B cell (primary cell): ENCODE results near the gene PRR7. TPM values are rescaled to one million over a fixed set of nuclear protein-coding genes. Genes with fewer than 3 reads are reported as not detected.

Experiments
- ATAC-seq: fragments of 200-7000 bp; cut with Tn5 transposase; one replicate; pipeline ENCODE4 v1.10.0; 2021; ENCODE audit warnings: low read depth, mild to moderate bottlenecking, moderate number of reproducible peaks, moderate library complexity
- CTCF ChIA-PET: fragments of 350-600 bp; sonication (Branson Sonifier 250); formaldehyde crosslinking; loops from one replicate; lab custom pipeline; 2021; ENCODE audit warnings: antibody characterized with exemption, inconsistent platforms; lab: Charles Lee
- POLR2A ChIA-PET: fragments of 350-600 bp; sonication (Branson Sonifier 250); formaldehyde crosslinking; loops from one replicate; lab custom pipeline; 2021; ENCODE audit warnings: antibody characterized with exemption; lab: Charles Lee
- DNase-seq: peaks from one replicate; pipeline ENCODE4 v3.0.0; 2013
- H2AFZ ChIP-seq: 2 replicates; pipeline ENCODE4 v1.6.1; 2012; ENCODE audit warnings: mild to moderate bottlenecking, low read depth, low read length; ENCODE audit not compliant: insufficient read depth, poor library complexity, severe bottlenecking
- H3K27ac ChIP-seq, 2 donors: 1 replicate in 1 of 2; 2 replicates in 1 of 2; pipeline ENCODE4 v1.5.1; 2012 to 2013; ENCODE audit warnings: low read length in 2 of 2, mild to moderate bottlenecking in 2 of 2, moderate library complexity in 1 of 2
- H3K27me3 ChIP-seq, 4 experiments: fragments of 200-600 bp in 1 of 4; sonication (generic) in 1 of 4; replicated peaks in 1 of 4; 1 replicate in 2 of 4; 2 replicates in 2 of 4; pipeline versions ENCODE4 v1.6.1 to v1.7.0; 2013 to 2016; ENCODE audit warnings: low read length in 3 of 4, mild to moderate bottlenecking in 2 of 4, mixed read lengths in 1 of 4, moderate library complexity in 1 of 4; ENCODE audit not compliant: insufficient read depth in 4 of 4, control insufficient read depth in 3 of 4; ENCODE audit errors: control extremely low read depth in 1 of 4
- H3K36me3 ChIP-seq, 2 experiments: replicated peaks in 1 of 2; 1 replicate in 1 of 2; 2 replicates in 1 of 2; pipeline versions ENCODE4 v1.6.1 to v1.7.1; 2013; ENCODE audit warnings: low read length in 1 of 2; ENCODE audit not compliant: insufficient read depth in 2 of 2, control insufficient read depth in 1 of 2; ENCODE audit errors: control extremely low read depth in 1 of 2, extremely low read depth in 1 of 2
- H3K4me1 ChIP-seq, 2 donors: fragments of 200-600 bp in 1 of 2; sonication (generic) in 1 of 2; 1 replicate in 1 of 2; 2 replicates in 1 of 2; pipeline versions ENCODE4 v1.5.1 to v1.6.1; 2013 to 2017; ENCODE audit warnings: low read length in 2 of 2; ENCODE audit not compliant: control insufficient read depth in 2 of 2, insufficient read depth in 2 of 2
- H3K4me2 ChIP-seq: replicated peaks from 2 replicates; pipeline ENCODE3; 2012; ENCODE audit warnings: mild to moderate bottlenecking, low read depth, low read length; ENCODE audit not compliant: poor library complexity, severe bottlenecking
- H3K4me3 ChIP-seq, 5 experiments: fragments of 200-600 bp in 1 of 5; sonication (generic) in 1 of 5; 1 replicate in 3 of 5; 2 replicates in 2 of 5; pipeline versions ENCODE4 v1.5.1 to v1.7.0; 2011 to 2016; ENCODE audit warnings: low read length in 4 of 5, mild to moderate bottlenecking in 4 of 5, low read depth in 2 of 5, control low read depth in 1 of 5, moderate library complexity in 1 of 5; ENCODE audit not compliant: insufficient read depth in 1 of 5; ENCODE audit errors: control extremely low read depth in 1 of 5, extremely low read depth in 1 of 5
- H3K79me2 ChIP-seq: fragments of 200-600 bp; sonication (generic); one replicate; pipeline ENCODE4 v1.6.0; 2016; ENCODE audit warnings: low read length; ENCODE audit not compliant: control insufficient read depth, insufficient read depth
- H3K9ac ChIP-seq: fragments of 200-600 bp; sonication (generic); 2 replicates; pipeline ENCODE4 v1.6.1; 2017; ENCODE audit warnings: mild to moderate bottlenecking, low read length, moderate library complexity
- H3K9me3 ChIP-seq, 3 donors: one replicate each; pipeline versions ENCODE4 v1.6.1 to v1.7.1; 2013; ENCODE audit warnings: low read length in 2 of 3; ENCODE audit not compliant: control insufficient read depth in 2 of 3, insufficient read depth in 1 of 3; ENCODE audit errors: control extremely low read depth in 1 of 3
- H4K20me1 ChIP-seq: 2 replicates; pipeline ENCODE4 v1.6.0; 2012; ENCODE audit warnings: mild to moderate bottlenecking, low read length; ENCODE audit not compliant: insufficient read depth, control insufficient read depth, poor library complexity, severe bottlenecking
- H3K27ac Mint-ChIP-seq: one replicate; pipeline ENCODE4 v1.8.0; 2021; ENCODE audit warnings: mixed read lengths
- H3K27me3 Mint-ChIP-seq: one replicate; pipeline ENCODE4 v1.8.0; 2021; ENCODE audit warnings: mixed read lengths
- H3K4me1 Mint-ChIP-seq: one replicate; pipeline ENCODE4 v1.8.0; 2021; ENCODE audit warnings: mixed read lengths
- H3K4me3 Mint-ChIP-seq: one replicate; pipeline ENCODE4 v1.8.0; 2021; ENCODE audit warnings: mixed read lengths
- H3K9me3 Mint-ChIP-seq: one replicate; pipeline ENCODE4 v1.8.0; 2022; ENCODE audit warnings: mixed read lengths; ENCODE audit not compliant: insufficient read depth
- EZH2 ChIP-seq: IDR thresholded peaks from 2 replicates; pipeline ENCODE4 v1.6.1; 2012; ENCODE audit warnings: borderline replicate concordance, low read depth, mild to moderate bottlenecking, moderate library complexity, low read length; ENCODE audit not compliant: insufficient read depth, poor library complexity, severe bottlenecking
- WGBS: methylation state at CpG from one replicate; pipeline ENCODE4 v1.1.5; 2013; ENCODE audit warnings: missing lambda C conversion rate; ENCODE audit not compliant: insufficient coverage; 5-methylcytosine and 5-hydroxymethylcytosine counted together
- intact Hi-C: fragments of 100-400 bp; cut with micrococcal nuclease; formaldehyde crosslinking; loops from one replicate; pipeline ENCODE4 v1.10.0; 2022
- polyA plus RNA-seq: library from polyadenylated mRNA; depleted of rRNA; stranded (reverse); fragments of >200 nt; gene quantifications from 2 replicates; pipeline ENCODE4 v1.2.3, GENCODE V29; 2012
- total RNA-seq, 2 donors: library from RNA; stranded (reverse); fragments of 120-200 nt in 1 of 2; gene quantifications; 1 replicate in 1 of 2; 2 replicates in 1 of 2; pipeline versions ENCODE4 v1.2.3 to v1.2.4, GENCODE V29; 2013 to 2022
- TF ChIP-seq, protein P1 (sequence below): fragments of 200-600 bp; IDR thresholded peaks from one replicate; pipeline ENCODE4 v1.8.0; 2022; ENCODE audit warnings: antibody characterized with exemption, mild to moderate bottlenecking

PRR7 gene
- total and polyA plus RNA-seq, 2 donors (not counting 1 experiment from before 2014, with no cell fraction given) = 4.8 to 84.4 TPM

DNA sequence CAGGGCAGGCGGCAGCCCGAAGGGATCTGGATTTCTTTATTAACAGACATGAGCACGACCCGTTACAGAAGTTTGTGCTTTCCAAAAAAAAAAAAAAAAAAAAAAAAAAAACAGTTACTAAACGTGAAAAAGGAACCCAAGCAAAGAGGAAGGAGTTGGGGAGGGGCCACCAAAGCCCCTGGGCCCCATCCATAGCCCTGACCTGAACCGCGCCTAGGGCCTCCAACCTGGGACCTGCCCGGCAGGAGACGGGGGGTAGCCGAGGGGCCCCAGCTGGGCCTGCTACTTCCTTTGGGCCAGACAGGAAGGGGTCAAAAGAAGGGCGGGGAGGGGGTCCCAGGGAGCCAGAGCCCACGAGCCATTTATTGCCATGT lies 10.0 kb downstream of the PRR7 start:
- Mint-ChIP-seq H3K27me3 (no peaks in the 10 kb centered on the region), H3K9me3 (no peaks in the 10 kb centered on the region), H3K27ac (no peak overlapping the region), H3K4me3 (peak overlapping the region; percentile 93), H3K4me1 (peaks cover 27% of the 10 kb centered on the region)
- TF ChIP-seq, protein P1, sequence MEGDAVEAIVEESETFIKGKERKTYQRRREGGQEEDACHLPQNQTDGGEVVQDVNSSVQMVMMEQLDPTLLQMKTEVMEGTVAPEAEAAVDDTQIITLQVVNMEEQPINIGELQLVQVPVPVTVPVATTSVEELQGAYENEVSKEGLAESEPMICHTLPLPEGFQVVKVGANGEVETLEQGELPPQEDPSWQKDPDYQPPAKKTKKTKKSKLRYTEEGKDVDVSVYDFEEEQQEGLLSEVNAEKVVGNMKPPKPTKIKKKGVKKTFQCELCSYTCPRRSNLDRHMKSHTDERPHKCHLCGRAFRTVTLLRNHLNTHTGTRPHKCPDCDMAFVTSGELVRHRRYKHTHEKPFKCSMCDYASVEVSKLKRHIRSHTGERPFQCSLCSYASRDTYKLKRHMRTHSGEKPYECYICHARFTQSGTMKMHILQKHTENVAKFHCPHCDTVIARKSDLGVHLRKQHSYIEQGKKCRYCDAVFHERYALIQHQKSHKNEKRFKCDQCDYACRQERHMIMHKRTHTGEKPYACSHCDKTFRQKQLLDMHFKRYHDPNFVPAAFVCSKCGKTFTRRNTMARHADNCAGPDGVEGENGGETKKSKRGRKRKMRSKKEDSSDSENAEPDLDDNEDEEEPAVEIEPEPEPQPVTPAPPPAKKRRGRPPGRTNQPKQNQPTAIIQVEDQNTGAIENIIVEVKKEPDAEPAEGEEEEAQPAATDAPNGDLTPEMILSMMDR = peak; percentile 56
- TF ChIP-seq EZH2 = no peak
- Histone ChIP-seq H3K27ac (no peak overlapping the region), H2AFZ (no peak overlapping the region), H3K79me2 (peaks cover 17% of the 10 kb centered on the region), H3K4me2 (peak overlapping the region; percentile 99), H3K9me3 (peaks cover 0 to 4% (median 0%) of the 10 kb centered on the region in 3 donors), H3K4me1 (peaks cover 17 to 31% of the 10 kb centered on the region in 2 donors), H3K36me3 (no peaks in the 10 kb centered on the region), H3K9ac (no peak overlapping the region), H3K27me3 (no peaks in the 10 kb centered on the region), H4K20me1 (peaks cover 30% of the 10 kb centered on the region), H3K4me3 (no peak overlapping the region)
- intact Hi-C loops = loop anchor here (2.0 kb wide), 1 partner anchor 144 kb away; no protein-coding TSS in a partner anchor
- no peak for ATAC-seq
- ChIA-PET CTCF (interaction anchor here (0.9 to 21.3 kb wide), 15 partner anchors 9 to 137 kb away, joined by 3 to 628 read pairs (median 7); partner anchors contain the start of genes DBN1, DOK3, F12 and GRK6), POLR2A (interaction anchor here (0.7 to 6.7 kb wide), 4 partner anchors 25 to 138 kb away, joined by 3 to 87 read pairs (median 6); no protein-coding TSS in a partner anchor)
- 30% methylated on average over 7 of the region's 12 CpGs for WGBS
- DNase-seq = no peak
